ENCODE measurements around the gene COL13A1. TPM values are rescaled to one million over a fixed set of nuclear protein-coding genes. Genes with fewer than 3 reads are reported as not detected.

Gene COL13A1
- total and polyA plus RNA-seq, 11 donors = 1.0 to 4.0 (median 1.7) TPM

DNA sequence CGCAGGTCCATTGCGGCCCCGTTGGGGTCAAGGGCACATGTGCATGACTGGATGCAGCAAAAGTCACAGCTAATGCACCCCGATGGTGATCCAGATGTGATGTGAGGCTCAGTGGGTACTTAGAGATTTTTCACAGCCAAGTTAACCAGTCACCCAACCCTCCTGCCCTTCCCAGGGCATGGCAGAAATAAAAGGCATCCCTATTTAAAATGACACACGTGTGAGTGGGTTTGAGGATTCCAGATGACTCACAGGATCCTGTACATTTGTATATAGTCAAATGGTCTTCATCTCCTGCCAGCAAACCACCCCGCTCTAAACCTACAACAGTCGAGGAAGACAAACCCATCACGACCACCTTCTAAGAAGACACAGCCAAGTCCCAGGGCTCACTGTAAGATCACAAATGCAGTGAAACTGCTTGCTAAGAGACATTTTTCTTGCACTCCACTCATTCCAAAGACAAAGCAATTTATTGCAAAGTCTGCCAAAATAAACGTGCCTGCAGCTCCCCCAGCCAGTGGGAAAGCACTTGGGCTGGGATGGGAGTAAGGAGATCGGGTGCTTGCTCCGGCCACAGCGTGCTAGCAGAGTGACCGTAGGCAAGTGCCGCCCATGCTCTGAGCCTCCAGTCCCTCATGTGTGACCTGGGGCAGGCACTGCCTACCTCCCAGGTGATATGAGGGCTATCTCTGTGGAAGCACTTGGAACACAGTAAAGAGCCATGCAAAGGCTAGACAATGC lies 164.4 kb downstream of the COL13A1 start:
- H3K4me3 ChIP-seq = no peak overlapping the region
- no peaks in the 10 kb centered on the region for H3K36me3 ChIP-seq
- 66 to 79% (median 75%) methylated on average over 14 of the region's 14 CpGs for WGBS, 4 donors
- no peak for DNase-seq
- intact Hi-C loops (cut with DNase I) = no loop called here
- H3K27me3 ChIP-seq = peaks cover 0 to 4% (median 0%) of the 10 kb centered on the region in 9 donors
- H3K9me3 ChIP-seq = no peaks in the 10 kb centered on the region
- TF ChIP-seq, protein P1, sequence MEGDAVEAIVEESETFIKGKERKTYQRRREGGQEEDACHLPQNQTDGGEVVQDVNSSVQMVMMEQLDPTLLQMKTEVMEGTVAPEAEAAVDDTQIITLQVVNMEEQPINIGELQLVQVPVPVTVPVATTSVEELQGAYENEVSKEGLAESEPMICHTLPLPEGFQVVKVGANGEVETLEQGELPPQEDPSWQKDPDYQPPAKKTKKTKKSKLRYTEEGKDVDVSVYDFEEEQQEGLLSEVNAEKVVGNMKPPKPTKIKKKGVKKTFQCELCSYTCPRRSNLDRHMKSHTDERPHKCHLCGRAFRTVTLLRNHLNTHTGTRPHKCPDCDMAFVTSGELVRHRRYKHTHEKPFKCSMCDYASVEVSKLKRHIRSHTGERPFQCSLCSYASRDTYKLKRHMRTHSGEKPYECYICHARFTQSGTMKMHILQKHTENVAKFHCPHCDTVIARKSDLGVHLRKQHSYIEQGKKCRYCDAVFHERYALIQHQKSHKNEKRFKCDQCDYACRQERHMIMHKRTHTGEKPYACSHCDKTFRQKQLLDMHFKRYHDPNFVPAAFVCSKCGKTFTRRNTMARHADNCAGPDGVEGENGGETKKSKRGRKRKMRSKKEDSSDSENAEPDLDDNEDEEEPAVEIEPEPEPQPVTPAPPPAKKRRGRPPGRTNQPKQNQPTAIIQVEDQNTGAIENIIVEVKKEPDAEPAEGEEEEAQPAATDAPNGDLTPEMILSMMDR (IDR thresholded peaks at IDR 0.05) = no peak
- TF ChIP-seq POLR2A (IDR thresholded peaks at IDR 0.05) = no peak
- H3K27ac ChIP-seq = no peak overlapping the region
- peaks cover 0 to 10% (median 0%) of the 10 kb centered on the region in 12 donors for H3K4me1 ChIP-seq
- ATAC-seq = no peak

DNA sequence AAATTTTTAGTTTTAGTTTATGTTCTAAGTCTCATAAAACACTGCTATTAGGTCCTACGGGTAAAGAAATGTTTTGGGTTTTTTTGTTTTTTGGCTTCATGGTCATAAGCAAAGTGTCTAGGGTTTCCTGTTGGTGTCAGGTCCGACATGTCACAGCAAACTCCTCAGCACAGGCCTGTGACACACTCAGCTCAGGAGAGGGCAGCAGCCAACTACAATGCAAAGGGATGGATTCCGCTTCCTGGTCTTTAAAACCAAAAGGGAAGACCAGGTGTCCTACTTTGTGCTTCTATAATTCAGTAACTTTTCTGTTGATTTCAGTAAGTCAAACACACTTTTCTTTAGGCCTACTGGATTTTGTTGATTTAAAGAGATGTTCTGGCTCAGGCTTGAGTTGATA lies 167.1 kb downstream of the COL13A1 start:
- 67 to 70% (median 68%) methylated on average over 3 of the region's 3 CpGs for WGBS, 4 donors

DNA sequence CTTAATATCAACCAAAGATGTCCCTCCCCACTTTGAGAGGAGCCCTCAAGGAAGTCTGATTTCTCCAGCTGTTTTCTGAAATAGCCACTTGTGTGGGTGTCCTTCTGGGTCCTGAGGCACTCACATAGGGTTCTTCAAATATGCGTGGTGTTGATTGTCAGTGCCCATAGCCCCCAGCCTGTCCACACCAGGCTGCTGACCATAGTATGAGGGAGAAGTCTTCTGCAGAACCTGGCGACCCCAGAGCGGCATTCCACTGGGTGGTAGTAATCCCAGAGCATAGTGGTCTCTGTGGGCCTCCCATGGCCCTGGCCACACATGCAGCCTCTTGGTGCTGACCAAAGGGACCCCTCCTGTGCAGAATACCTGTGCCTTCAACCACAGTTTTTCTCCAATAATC lies 168.3 kb downstream of the COL13A1 start:
- intact Hi-C loops (cut with DNase I) = no loop called here
- H3K9me3 ChIP-seq = no peaks in the 10 kb centered on the region
- H3K27me3 ChIP-seq = peaks cover 0 to 12% (median 0%) of the 10 kb centered on the region in 9 donors
- H3K36me3 ChIP-seq = no peaks in the 10 kb centered on the region
- no peaks in the 10 kb centered on the region for H3K4me1 ChIP-seq
- TF ChIP-seq, protein P1 (IDR thresholded peaks at IDR 0.05) = no peak
- no peak for TF ChIP-seq POLR2A (IDR thresholded peaks at IDR 0.05)
- no peak overlapping the region for H3K4me3 ChIP-seq
- no peak for ATAC-seq
- 81 to 96% (median 87%) methylated on average over 3 of the region's 3 CpGs for WGBS, 4 donors
- H3K27ac ChIP-seq = no peak overlapping the region
- DNase-seq = no peak

More for the DNA sequence above, 167.1 kb downstream of the COL13A1 start:
- Histone ChIP-seq H3K36me3 (no peaks in the 10 kb centered on the region), H3K27ac (no peak overlapping the region), H3K4me1 (no peaks in the 10 kb centered on the region), H3K4me3 (no peak overlapping the region), H3K9me3 (no peaks in the 10 kb centered on the region), H3K27me3 (peaks cover 0 to 11% (median 0%) of the 10 kb centered on the region in 9 donors)
- TF ChIP-seq, protein P1 (IDR thresholded peaks at IDR 0.05) = peak in 1 of 12 donors; percentile 14
- no peak for TF ChIP-seq POLR2A (IDR thresholded peaks at IDR 0.05)
- intact Hi-C loops (cut with DNase I) = no loop called here
- DNase-seq = no peak
- ATAC-seq = no peak

DNA sequence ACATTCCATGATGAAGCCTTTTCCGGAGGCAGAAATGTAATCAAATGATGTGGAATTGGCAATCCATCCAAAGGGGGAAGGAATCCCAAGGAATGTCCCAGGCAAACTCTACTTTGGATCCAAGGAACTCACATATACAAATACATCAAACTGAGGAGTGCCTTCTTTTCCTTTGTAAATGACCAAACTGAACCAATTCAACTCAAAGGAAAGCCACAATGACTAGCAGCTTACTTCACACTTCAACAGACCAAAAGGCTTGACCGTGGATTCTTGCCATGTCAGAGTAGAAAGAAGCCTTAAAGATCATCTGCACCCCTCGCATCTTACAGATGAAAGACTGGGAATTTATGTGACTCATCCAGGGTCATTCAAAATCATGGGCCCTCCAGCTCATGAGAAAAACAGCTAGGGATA lies 171.3 kb downstream of the COL13A1 start:
- ATAC-seq (no peak), DNase-seq (no peak)
- H3K4me1 ChIP-seq = no peaks in the 10 kb centered on the region
- no peak overlapping the region for H3K4me3 ChIP-seq
- H3K9me3 ChIP-seq = peaks cover 0 to 13% (median 0%) of the 10 kb centered on the region in 12 donors
- H3K27me3 ChIP-seq = peaks cover 0 to 11% (median 0%) of the 10 kb centered on the region in 9 donors
- H3K27ac ChIP-seq = no peak overlapping the region
- no peak for TF ChIP-seq POLR2A (IDR thresholded peaks at IDR 0.05)
- TF ChIP-seq, protein P1 (IDR thresholded peaks at IDR 0.05) = no peak
- H3K36me3 ChIP-seq = no peaks in the 10 kb centered on the region
- intact Hi-C loops (cut with DNase I) = no loop called here
- WGBS, 4 donors = 88 to 95% (median 91%) methylated on average over 3 of the region's 3 CpGs
